ENCODE data around the gene PTGER3.

DNA sequence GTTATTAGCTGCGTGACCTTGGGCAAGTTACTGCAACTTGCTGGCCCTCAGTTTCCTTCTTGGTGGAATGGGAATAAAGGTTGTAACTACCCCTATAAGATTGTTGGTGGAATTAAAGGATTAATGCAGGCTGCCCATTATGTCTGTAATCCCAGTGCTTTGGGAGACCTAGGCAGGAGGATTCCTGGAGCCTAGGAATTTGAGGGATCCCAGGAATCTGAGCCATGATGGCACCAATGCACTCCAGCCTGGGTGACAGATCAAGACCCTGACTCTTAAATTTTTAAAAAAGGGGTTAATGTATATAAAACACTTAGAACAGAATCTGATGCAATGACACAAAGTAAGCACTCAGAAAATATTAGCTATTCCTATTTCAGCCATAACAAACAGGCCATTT lies 67.3 kb downstream of the PTGER3 start:
- no peak for TF ChIP-seq POLR2A (IDR thresholded peaks at IDR 0.05)
- TF ChIP-seq, protein P1, sequence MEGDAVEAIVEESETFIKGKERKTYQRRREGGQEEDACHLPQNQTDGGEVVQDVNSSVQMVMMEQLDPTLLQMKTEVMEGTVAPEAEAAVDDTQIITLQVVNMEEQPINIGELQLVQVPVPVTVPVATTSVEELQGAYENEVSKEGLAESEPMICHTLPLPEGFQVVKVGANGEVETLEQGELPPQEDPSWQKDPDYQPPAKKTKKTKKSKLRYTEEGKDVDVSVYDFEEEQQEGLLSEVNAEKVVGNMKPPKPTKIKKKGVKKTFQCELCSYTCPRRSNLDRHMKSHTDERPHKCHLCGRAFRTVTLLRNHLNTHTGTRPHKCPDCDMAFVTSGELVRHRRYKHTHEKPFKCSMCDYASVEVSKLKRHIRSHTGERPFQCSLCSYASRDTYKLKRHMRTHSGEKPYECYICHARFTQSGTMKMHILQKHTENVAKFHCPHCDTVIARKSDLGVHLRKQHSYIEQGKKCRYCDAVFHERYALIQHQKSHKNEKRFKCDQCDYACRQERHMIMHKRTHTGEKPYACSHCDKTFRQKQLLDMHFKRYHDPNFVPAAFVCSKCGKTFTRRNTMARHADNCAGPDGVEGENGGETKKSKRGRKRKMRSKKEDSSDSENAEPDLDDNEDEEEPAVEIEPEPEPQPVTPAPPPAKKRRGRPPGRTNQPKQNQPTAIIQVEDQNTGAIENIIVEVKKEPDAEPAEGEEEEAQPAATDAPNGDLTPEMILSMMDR (IDR thresholded peaks at IDR 0.05) = no peak
